Mucosa of stomach (tissue), 1 donor: Measurements from ENCODE around the gene GOT1.

Experiments used
- H3K27me3 ChIP-seq: one replicate; pipeline ENCODE4 v1.7.0; 2013; ENCODE audit warnings: mild to moderate bottlenecking, low read length; ENCODE audit not compliant: control insufficient read depth, insufficient read depth
- H3K36me3 ChIP-seq: one replicate; pipeline ENCODE4 v1.7.0; 2013; ENCODE audit warnings: low read length; ENCODE audit not compliant: control insufficient read depth, insufficient read depth
- H3K4me1 ChIP-seq: one replicate; pipeline ENCODE4 v1.7.0; 2013; ENCODE audit warnings: mild to moderate bottlenecking, low read length; ENCODE audit not compliant: control insufficient read depth, insufficient read depth
- H3K4me3 ChIP-seq: one replicate; pipeline ENCODE4 v1.7.0; 2013; ENCODE audit warnings: low read length
- H3K9ac ChIP-seq: one replicate; pipeline ENCODE4 v1.7.0; 2013; ENCODE audit warnings: mild to moderate bottlenecking, low read length, moderate library complexity
- H3K9me3 ChIP-seq: one replicate; pipeline ENCODE4 v1.7.0; 2013; ENCODE audit warnings: mild to moderate bottlenecking, low read length, moderate library complexity; ENCODE audit not compliant: control insufficient read depth
- donor health status: Pancreatic carcinoma.

Gene GOT1

DNA sequence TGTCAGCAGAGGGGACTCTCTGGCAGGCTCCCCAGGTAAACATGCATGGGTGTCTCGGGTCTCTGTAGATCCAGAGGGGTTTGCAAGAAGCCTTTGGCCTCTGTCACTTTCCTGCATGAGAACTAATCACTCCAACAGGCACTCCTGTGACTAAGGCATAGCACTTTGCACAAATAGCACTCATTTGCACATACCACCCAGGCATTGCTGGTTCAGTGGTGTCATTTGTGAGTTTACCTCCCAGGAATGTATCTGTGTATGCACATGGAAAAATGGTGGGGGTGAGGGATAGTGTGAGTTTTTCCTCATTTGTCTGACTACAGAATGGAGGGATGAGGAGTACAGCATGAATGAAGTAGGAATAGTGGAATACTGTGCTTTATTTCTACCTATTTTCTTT lies 61.8 kb downstream of the GOT1 start:
- H3K9ac ChIP-seq: no peak overlapping the region
- H3K9me3 ChIP-seq: no peaks in the 10 kb centered on the region
- H3K36me3 ChIP-seq: no peaks in the 10 kb centered on the region
- H3K4me1 ChIP-seq: no peaks in the 10 kb centered on the region
- H3K4me3 ChIP-seq: no peak overlapping the region
- no peaks in the 10 kb centered on the region for H3K27me3 ChIP-seq

DNA sequence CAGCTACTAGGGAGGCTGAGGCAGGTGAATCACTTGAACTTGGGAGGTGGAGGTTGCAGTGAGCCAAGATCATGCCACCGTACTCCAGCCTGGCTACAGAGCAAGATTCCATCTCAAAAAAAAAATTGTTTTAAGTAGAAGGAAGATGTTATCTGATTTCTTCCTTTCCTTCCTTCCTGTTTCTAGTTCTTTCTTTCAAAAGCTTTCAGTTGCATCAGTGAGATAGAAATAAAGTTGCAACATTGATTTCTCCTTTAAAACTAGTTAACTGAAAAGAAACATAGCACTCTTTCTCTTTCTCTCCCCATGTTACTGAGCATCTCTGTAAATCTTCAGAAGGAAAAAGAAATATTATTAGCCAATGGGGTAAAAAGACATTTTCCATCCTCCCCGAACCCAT lies 63.8 kb downstream of the GOT1 start:
- Histone ChIP-seq H3K9ac (no peak overlapping the region), H3K36me3 (no peaks in the 10 kb centered on the region), H3K27me3 (no peaks in the 10 kb centered on the region), H3K4me3 (no peak overlapping the region), H3K9me3 (no peaks in the 10 kb centered on the region), H3K4me1 (no peaks in the 10 kb centered on the region)

GRCh38 chr10:99365736-99366135 lies 64.7 kb downstream of the GOT1 start:
- Histone ChIP-seq H3K27me3 (no peaks in the 10 kb centered on the region), H3K9ac (no peak overlapping the region), H3K36me3 (no peaks in the 10 kb centered on the region), H3K4me3 (no peak overlapping the region), H3K9me3 (no peaks in the 10 kb centered on the region), H3K4me1 (no peaks in the 10 kb centered on the region)

DNA sequence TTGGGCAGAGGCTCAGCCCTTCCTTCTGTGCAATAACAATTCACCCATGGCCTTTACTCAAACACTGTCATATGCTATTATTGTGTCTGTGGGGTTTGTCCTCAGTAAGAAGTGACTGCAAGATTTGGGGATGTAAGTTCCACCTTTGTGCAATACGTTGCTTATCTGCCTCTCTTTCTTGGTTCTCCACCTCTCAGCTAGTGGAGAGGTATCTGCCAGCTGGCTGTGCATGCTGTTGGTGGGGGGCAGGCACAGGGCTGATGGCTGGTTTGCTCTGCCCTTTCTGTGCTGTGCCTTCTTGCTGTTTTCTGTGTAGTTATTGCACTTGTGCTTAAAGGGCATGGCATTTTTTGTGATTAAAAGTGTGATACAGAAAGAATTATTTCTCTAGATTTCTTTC lies 65.1 kb downstream of the GOT1 start:
- Histone ChIP-seq H3K9ac (no peak overlapping the region), H3K27me3 (no peaks in the 10 kb centered on the region), H3K36me3 (no peaks in the 10 kb centered on the region), H3K9me3 (no peaks in the 10 kb centered on the region), H3K4me3 (no peak overlapping the region), H3K4me1 (no peaks in the 10 kb centered on the region)

GRCh38 chr10:99364125-99364524 lies 66.3 kb downstream of the GOT1 start:
- Histone ChIP-seq H3K27me3 (no peaks in the 10 kb centered on the region), H3K4me1 (no peaks in the 10 kb centered on the region), H3K9me3 (no peaks in the 10 kb centered on the region), H3K36me3 (no peaks in the 10 kb centered on the region), H3K4me3 (no peak overlapping the region), H3K9ac (no peak overlapping the region)

- Histone ChIP-seq H3K27me3 (no peaks in the 10 kb centered on the region), H3K4me1 (peaks cover 12% of the 10 kb centered on the region), H3K36me3 (no peaks in the 10 kb centered on the region), H3K9me3 (no peaks in the 10 kb centered on the region), H3K9ac (no peak overlapping the region), H3K4me3 (no peak overlapping the region)
Measured at GRCh38 chr10:99360934-99361333, 69.5 kb downstream of the GOT1 start.

- Histone ChIP-seq H3K9me3 (no peaks in the 10 kb centered on the region), H3K4me3 (no peak overlapping the region), H3K4me1 (peaks cover 12% of the 10 kb centered on the region), H3K36me3 (no peaks in the 10 kb centered on the region), H3K27me3 (no peaks in the 10 kb centered on the region), H3K9ac (no peak overlapping the region)
Measured at GRCh38 chr10:99358101-99358500, 72.3 kb downstream of the GOT1 start.

GRCh38 chr10:99357691-99358090 lies 72.7 kb downstream of the GOT1 start:
- H3K4me1 ChIP-seq: peaks cover 12% of the 10 kb centered on the region
- no peaks in the 10 kb centered on the region for H3K27me3 ChIP-seq
- H3K36me3 ChIP-seq: no peaks in the 10 kb centered on the region
- no peak overlapping the region for H3K4me3 ChIP-seq
- no peak overlapping the region for H3K9ac ChIP-seq
- H3K9me3 ChIP-seq: no peaks in the 10 kb centered on the region

DNA sequence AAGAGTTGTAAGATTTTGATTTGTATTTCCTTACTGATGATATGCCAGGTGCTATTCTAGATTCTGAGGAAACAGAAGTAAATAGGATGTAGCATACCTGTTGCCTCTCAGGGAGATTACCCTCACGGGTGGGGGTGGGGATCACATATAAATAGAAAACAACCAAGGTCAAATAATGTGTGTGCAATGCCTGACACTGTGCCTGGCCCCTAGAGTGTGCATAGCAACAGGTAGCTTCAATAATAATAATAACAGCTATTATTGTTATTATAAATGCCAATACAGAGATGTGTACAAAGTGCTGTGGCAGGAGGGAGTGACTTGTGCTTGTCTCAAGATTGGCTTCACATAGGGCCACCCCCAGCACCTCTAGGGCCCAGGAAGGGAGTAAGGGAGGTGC lies 77.2 kb downstream of the GOT1 start:
- no peak overlapping the region for H3K9ac ChIP-seq
- no peaks in the 10 kb centered on the region for H3K9me3 ChIP-seq
- H3K27me3 ChIP-seq: no peaks in the 10 kb centered on the region
- H3K4me1 ChIP-seq: peaks cover 8% of the 10 kb centered on the region
- no peak overlapping the region for H3K4me3 ChIP-seq
- H3K36me3 ChIP-seq: no peaks in the 10 kb centered on the region

DNA sequence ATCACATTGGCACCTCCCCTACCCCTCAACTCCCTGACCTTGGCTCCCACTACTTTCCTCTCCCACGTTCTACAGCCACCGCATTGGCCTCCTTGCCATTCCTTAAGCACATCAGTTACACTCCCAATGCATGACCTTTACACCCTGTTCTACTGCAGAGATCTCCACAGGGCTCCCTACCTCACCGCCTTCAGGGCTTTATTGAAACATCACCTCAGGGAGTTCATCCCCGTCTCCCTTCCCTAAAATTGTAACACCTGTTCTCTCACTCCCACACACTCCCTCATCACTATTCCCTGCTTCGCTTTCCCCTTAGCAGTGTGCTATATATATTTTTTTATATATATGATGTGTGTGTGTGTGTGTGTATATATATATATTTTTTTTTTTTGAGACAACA lies 82.8 kb downstream of the GOT1 start:
- H3K9me3 ChIP-seq: no peaks in the 10 kb centered on the region
- no peaks in the 10 kb centered on the region for H3K4me1 ChIP-seq
- H3K4me3 ChIP-seq: no peak overlapping the region
- no peak overlapping the region for H3K9ac ChIP-seq
- no peaks in the 10 kb centered on the region for H3K36me3 ChIP-seq
- H3K27me3 ChIP-seq: no peaks in the 10 kb centered on the region
